ENCODE measurements around the gene ARHGEF6.
A peak's percentile ranks its signal among the peaks of the same experiment; 100 is the strongest.

DNA sequence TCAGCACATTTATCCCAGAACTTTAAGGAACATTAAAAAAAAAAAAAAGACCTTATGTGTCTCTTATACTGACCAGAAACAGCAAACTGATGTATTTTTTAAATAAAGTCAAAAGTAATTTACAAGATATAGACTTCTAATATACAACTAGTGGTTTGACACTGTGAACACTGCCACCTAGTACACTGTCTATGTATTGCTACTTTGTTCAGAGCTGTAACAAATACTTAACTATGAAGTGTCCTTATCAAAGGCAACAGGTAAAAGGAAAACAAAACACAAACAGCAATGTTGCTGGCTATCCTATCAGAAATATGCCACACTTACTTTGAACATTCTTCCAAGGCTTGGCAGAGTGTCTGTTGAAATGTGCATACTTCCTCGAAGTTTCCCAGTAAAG, 72.4 kb downstream of the ARHGEF6 start:
- TF ChIP-seq, protein P1, sequence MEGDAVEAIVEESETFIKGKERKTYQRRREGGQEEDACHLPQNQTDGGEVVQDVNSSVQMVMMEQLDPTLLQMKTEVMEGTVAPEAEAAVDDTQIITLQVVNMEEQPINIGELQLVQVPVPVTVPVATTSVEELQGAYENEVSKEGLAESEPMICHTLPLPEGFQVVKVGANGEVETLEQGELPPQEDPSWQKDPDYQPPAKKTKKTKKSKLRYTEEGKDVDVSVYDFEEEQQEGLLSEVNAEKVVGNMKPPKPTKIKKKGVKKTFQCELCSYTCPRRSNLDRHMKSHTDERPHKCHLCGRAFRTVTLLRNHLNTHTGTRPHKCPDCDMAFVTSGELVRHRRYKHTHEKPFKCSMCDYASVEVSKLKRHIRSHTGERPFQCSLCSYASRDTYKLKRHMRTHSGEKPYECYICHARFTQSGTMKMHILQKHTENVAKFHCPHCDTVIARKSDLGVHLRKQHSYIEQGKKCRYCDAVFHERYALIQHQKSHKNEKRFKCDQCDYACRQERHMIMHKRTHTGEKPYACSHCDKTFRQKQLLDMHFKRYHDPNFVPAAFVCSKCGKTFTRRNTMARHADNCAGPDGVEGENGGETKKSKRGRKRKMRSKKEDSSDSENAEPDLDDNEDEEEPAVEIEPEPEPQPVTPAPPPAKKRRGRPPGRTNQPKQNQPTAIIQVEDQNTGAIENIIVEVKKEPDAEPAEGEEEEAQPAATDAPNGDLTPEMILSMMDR (conservative IDR thresholded peaks at IDR 0.05), result peak; percentile 54
- no peak for TF ChIP-seq ZFX (IDR thresholded peaks at IDR 0.05)

Measured in C4-2B (cell line).